Germinal center (tissue), 1 donor: ENCODE measurements around the gene RUNX1.

Source experiments
- DNase-seq: peaks from one replicate; pipeline ENCODE4 v3.0.0; 2012; ENCODE audit warnings: mixed read lengths, low spot score

RUNX1 gene

DNA sequence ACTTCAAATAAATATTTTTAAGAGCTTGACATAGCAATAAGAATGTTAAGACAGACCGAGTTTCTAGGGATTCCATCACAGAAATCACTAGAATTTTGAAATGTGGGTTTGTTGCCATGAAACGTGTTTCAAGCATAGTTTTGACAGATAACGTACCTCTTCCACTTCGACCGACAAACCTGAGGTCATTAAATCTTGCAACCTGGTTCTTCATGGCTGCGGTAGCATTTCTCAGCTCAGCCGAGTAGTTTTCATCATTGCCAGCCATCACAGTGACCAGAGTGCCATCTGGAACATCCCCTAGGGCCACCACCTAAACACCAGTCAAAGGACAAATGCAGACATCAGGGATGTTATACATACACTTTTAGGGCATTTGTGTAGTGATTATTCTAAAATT is 168.7 kb downstream of the RUNX1 start:
- no peak for DNase-seq

DNA sequence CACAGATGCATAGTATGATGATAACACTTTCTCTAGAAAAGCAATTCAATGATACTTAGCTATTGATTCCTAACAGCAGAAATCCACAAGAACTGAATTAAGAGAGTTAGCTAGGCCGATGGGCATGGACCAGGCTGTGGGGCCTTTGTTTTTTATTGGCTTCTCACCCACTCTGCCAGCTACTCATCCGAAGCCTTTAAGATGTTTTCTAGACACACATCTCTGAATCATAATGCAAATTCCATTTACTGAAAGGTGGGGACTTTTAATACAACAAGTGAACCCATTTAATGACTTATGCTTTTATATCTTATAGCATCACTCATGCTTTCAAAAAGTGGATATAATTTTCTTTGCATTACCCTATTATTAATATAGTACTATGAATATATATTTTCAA is 170.2 kb downstream of the RUNX1 start:
- no peak for DNase-seq

DNA sequence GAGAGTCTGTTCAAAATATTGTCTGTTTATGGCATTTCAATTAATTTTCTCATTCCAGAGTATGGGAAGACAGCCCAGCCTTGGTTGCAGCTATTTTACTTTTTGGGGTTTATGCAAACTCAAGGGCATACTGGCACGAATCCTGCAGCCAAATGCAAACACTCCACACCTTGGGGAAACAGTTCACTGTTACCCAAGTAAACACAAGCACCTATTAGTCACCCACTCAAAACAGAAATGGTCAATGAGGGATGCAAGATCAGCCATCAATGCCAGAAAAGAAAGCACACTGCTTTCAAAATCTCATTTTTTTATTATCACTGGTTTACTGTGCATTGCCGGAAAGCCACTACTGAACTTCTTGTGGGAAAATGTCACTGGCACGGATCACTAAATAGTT is 170.6 kb downstream of the RUNX1 start:
- DNase-seq, result no peak

DNA sequence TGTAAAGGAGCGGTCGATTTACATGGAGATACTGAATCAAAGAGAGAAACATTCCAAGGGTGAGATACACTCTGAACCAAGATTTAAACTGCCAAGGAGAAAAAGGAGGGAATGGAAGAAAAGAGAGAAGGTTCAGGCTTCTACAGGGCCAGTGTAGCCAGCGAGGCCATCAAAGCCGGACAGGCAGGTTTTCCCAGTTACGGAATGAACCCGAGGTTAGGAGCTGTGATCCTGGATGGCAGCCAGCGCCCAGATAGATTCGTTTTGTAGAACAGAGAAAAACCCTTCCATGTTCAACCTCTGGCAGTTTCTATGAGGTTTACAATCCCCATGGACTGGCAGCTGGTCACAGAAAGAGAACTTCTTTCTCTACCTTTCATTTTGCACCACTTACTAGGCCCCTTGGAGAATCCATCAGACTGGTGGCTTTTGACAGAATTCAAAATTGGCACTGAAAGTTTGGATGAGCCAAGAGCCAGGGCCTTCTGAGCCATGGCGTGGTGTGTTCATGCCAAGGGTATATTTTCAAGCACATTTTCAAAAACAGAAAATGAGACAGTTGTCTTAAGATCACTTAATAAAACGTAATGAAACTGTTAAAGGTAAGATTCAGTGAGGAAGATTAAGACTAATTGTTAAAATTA is 171.5 kb downstream of the RUNX1 start:
- no peak for DNase-seq

DNA sequence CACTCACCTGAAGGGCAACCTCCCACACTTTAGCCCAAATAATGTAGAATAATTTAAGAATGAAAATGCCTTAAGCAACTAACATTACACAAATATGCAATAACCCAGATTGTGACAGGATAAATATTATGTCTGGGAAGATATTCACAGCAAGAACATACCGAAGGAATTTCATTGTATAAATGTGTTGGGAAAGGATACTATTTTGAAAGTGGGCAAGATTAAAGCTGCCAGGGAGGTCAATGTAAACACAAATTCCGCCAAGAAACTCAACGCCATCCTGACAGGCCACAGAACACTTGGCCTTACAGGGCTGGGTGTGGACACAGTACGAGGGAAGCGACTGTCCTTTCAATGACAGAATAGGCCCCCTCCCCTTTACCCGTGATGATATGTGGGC is 173.3 kb downstream of the RUNX1 start:
- no peak for DNase-seq

DNA sequence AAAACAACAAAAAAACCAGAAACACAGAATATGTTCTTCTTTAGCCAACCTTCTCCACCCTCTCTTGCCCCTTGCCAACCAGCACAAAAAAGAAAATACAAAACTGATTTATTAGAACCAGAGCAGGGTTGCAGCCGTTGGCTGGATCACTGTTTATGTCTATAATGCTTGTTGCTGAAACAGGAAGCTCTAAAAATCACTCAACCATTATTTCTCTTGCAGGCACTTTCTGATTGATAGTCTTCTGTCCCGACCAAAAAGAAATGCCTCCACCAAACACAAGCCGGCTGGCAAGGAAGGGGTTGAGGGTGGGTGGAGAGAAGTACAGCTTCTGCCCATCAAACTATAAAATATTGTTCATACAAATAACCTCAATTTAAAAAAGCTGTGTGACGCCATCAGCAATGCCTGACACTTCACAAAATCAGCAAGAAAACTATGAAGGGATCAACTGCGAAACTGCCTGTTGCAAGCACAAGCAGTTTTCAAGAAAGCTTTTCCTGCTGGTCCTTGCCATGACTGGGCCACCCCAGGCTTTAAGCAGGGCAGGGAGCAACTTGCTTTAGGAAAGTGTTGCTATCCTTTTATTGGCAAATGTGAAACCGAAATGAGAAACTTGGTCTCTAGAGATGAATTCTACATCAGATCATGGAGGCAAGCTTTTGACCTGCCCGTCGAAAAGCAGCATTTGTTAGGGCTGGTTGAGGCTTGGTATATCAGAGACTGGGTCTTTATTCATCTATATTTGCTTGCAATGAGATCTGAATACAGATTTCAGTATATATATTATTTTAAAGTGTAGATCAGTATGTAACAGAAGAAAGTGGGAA is 174.2 kb downstream of the RUNX1 start:
- no peak for DNase-seq

DNA sequence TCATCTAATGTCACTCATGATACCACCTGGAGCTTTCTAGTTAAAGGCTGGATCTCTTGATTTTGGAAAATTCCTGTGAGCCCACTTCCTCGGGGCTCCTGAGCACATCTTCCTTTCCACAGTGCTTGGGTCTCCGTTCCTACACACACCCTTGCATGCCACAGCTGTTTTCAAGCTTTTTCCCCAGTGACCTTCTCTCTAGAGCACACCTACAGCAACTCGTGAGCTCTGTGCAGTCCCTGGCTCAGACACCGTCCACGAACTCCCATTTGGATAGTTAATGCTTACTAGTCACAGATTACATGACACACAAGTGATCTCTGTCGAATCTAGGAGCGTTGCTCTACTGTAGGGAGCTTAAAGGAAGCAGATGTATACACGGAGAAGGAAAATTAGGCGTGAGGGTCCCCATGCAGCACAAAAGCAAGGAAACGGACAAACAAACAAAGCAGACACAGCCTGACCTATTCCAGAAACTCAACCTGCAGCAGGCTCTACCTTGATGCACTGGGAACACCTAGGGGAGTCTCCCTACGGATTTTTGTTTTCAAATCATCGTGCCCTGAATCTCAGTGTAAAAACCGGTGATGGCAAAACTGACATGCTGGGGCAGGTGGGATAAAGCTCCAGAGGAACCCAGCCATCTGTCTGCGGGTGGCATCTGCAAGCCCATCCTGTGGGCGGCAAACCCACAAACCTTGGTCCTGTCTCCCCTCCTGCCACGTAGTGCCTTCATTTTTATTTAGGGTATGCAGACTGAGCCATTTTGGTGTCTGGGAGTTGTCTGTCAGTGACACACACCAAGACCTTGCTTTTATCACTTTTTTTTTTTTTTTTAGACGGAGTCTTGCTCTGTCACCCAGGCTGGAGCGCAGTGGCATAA is 177.8 kb downstream of the RUNX1 start:
- DNase-seq, result no peak

DNA sequence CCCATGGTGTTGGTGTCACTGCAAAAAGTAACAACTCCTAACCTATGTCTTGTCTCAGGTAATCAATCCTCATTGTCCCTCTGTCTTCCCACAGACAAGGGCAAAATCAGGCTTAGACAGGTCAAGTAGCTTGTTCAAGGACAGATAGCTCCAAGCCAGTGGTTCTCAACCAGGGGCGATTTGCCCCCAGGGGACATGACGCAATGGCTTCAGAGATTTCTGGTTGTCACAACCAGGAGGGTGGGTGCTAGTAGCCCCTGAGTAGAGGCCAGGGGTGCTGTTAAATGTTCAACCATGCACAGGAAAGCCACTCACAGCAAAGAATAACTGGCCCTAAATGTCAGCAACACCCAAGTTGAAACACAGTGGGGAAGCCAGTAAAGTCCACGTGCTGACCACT is 178.9 kb downstream of the RUNX1 start:
- DNase-seq, result no peak

DNA sequence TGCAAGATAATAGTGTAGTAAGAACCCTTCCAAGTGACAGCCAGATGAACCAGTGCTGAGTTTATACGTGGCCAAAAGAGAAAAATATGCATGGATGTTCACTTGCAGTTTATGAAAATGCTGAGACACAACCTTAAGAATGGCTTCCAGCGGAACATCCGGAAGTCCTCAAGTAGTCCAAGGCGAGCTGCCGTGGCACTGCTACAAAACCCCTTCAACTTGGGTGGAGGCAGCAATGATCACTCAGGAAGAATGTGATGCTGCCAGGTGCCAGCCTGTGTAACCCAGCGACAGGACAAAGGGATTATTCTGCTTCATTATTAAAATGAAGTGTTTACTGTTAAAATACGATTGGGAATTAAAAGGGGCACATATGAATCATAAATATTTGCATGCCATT is 179.6 kb downstream of the RUNX1 start:
- no peak for DNase-seq

DNA sequence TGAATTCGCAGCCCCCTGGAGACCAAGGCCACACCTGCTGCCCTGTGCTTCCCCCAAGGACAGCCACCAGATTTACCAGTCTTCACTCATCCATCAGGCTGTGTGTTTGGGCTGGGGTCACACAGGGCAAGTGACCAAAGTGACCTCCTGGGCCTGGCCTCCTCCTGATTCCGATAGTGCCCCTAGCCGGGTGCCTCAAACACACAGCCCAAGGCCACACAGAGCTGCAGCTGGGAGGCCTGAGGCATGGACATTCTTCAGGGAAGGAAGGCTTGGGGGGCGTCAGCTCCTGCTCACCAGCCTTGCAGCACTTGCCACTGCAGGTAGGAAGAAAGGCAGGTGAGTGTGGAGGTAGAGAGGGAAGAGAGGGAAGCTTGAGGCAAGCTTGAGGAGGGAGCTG is 181.3 kb downstream of the RUNX1 start:
- no peak for DNase-seq

DNA sequence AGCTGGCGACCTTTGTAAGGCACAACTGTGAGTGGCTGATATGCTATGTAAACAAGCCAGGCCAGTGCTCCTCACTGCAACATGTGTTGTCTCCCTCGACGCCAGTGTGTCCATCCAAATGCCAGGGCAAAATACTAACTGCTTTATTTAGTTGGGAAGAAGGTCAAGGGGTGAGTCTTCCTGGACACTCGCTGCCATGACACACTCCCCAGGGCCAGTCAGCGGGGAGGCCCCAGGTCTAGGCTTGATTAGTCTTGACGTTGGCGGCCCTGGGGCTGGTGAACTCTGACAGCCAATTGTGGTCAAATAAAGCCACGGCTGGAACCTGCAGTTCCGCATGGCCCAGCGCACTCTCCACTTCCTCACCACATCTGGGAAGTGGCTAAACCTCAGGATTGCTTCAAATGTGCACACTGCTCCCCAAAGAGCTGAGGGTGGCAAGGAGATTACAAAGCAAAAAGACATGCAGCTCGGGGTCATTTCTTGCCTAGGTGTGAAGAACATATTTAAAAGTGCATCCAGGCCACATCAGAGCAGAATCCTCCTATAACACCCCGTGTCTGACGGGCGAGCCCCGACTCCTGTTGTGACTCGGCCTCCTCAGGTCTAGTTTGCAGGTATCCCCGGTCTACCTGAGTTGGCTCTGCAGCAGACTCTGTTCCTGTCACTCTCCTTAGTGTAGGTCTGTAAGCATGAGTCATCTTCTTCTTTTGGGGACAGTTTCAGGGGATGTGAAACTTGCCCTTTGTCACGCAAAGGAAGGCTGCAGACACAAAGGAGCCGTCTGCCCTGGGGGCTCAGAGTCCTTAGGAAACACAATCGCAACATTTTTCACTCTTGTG is 183.5 kb downstream of the RUNX1 start:
- peak; percentile 43 for DNase-seq

DNA sequence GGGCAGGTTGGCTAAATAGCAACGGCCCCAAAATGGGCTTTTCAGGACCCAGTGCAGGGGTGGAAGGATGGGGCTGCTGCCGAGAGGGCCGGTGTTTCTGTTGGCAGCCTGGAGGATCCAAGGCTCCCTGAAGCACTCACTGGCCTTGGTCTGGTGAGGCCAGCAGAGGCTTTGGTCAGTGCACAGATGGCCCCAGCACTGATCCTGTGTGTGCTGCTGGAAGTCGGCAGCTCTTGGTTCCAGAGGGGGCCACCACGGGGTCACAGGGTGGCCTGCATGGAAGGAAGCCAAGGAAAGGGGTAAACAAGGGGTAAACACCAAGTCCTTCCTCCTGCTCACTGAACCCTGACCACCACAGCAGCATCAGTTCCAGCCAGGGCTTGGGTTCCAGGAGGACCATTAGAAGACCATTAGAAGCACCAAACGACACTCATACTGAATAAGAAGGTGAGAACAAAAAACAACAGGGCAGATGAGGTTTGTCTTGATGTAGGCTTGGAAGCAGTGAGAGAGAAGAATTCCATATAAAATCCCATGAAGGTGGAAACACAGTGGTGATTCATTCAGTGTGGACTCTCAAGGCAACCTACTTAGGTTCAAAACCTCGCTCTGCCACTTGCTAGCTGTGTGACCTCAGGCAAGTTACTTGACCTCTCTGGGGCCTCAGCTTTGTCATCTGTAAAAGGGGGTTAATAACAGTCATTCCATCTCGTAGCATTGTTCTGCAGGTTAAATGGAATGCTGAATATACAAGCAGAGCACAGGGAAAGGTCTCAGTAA is 184.5 kb downstream of the RUNX1 start:
- no peak for DNase-seq

DNA sequence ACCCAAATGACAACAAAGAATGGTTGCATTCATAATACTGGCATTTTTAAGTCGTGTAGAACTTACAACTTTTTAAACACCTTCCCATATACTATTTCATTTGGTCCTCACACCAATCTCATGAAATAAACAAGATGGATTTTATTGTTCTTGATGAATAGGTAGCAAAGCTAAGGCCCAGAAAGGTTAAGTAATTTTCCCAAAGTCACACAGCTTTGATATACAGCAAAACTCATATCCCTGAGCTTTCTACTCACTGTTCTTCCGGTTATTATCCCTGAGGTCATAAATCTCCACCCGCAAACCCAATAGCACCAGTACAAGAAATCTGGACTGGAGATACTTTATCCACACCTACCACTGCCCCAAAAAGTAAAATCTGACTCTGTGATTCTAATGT is 186.2 kb downstream of the RUNX1 start:
- DNase-seq, result no peak

DNA sequence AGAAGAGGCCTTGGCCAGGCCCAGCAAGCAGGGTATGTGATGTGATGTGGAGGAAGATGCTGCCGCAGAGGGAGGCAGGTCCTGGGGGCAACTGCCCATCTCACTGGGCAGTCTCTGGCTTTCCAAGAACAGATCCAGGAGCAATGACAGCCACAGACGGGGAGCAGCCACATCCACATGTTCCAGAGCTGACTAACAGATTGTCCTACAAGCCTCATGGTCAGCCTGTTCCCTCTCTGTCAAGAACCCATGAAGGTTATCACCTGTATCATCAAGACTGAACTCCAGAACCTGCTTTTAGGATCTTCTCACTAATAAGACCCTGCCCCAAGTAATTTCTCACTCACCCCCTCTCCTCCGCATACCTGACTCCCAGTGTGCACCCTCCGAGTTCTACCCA is 187.8 kb downstream of the RUNX1 start:
- DNase-seq, result no peak

DNA sequence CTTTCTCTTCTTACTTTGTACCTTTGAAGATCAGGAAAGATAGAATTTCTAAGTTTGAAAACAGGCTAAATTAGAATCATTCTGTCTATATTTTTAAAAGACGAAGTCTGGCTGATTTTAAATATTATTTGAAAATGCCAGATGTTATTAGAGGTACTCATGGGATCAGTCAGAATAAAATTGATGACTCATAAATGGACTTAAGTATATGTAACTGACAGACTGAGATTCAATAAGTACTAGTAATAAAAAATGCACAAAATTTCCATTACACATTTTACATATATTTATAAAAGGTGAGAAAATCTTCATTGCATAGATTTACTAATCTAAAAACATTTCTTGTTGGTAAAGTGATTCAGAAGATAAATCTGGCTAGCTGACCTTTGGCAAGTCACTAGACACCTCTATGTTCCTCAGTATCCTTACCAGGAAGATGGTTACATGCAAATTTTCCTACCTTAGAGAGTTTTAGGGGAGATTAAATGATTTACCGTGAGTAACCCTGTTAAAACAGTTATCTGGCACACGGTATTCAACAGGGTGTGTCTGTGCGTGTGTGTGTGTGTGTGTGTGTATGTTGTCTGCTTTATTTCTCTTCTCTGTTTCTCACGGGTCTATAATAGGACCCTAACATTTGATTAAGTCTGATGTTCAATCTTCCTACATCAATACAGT is 189.0 kb downstream of the RUNX1 start:
- no peak for DNase-seq

DNA sequence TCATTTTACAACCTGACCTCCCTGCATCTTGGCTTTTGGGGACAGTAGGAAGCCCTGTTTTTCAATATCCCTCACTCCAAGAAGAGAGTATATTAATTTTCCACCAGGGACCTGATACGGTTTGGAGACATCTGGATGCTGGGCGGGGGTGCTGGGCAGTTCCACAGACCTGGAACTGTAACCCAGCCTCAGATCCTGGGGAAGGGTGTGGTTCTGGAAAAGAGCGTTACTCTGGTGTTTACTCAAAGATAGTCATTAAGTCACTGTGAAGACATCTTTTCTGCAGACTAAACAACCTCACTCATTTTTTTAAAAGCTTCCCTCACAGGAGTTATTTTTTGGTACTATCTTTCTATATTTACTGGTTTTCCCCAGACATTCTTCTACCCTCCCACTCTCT is 190.5 kb downstream of the RUNX1 start:
- no peak for DNase-seq

DNA sequence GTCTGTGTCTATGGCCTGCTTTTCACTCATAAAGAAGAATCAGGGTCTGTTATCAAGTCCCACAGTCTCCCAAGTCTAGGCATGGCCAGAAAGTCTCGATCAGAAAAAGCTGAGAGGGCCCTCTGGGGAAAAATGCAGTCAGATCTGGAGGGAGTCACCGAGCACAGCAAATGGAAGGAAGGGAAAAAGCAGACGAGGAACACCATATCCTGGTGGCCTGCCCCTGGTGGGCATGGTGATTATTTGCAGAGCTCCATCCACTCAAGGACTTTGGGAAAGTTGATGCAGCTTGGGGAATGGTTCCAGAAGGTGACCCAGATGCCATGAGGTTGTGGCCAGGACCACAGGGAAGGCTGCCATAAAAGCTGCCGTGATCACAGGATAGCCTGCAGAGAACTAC is 191.2 kb downstream of the RUNX1 start:
- no peak for DNase-seq

DNA sequence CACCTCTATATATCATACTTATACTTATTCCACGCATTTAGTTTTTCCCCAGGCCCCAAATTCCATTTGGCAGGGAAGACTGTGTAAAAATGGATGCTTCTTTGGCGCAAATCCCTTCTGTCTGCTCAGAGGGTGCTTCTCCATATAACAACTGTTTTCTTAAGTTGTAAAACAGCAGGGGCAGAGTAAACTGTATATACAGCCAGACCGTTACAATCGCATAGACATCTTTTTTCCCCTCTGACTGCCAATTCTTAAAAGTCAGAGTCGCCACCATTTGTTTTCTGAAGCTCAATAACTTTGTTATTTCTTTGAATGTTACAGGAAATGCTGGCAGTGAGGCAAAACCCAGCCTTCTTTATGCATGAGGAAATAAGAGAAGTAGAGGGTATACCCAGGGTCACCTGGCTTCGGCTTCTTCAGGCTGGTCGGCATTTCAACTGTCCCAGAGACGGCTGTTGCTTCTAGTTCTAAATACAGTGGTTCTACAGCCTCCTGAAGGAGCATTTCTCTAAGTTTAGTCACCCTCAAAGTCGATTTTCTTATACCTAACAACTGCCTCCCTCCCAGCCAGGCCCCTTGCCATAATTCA is 191.9 kb downstream of the RUNX1 start:
- DNase-seq, result no peak

DNA sequence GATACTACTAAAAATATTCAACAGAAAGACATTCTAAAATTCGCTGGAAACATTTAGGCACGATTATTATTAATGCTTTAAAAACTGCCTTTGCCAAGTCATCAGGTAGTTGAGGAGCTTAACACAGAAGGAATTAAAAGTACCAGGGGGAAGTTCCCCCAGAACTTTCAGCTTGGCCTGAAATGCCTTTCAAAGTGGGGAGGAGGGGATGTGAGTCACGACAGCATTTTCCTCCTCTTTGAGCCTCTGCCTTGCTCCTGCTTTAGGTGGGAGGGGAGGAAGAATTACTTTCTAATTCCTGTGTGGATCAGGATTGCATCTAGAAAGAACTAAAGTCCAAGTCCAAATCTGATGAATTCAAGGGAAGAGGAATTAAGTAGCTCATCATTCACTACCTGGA is 196.7 kb downstream of the RUNX1 start:
- DNase-seq, result no peak

DNA sequence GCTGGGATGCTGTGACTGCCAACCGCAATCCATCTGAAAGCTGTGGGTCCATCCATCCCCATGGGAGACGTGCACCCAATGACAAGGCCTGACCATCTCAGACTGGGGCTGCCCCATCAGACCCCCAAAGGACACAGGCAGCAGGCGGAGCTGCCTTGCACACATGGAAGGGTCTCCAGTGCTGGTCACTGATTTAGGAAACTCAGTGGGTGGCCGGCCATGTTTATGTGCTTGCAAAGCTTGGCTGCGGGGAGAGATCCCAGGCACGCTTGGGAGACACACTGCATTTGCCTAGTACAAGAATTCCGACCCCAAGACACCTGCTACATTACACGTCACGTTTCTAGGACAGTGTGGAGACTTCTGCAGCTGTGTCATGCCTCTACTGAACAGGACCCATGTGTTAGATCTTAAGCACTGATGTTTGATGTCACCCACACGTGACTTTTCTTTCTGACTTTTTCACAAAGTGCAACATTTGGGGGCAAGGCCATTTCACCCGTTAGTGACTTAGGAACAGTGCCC is 198.9 kb downstream of the RUNX1 start:
- no peak for DNase-seq
